Activated T-helper 17 cell treated with anti-CD3 and anti-CD28 coated beads, Interleukin-2, amount 50 U/mL, for 72 hours (primary cell): ENCODE measurements around the gene GPRASP3. TPM values are rescaled to one million over a fixed set of nuclear protein-coding genes. Genes with fewer than 3 reads are reported as not detected.
A peak's percentile ranks its signal among the peaks of the same experiment; 100 is the strongest.
"Not testable (repeated sequence)": the region's sequence is repeated elsewhere in the genome, so short reads cannot be mapped to it uniquely, and the experiment has no call there.

Experiments
- ATAC-seq: fragments of 150-1000 bp; cut with Tn5 transposase; replicated peaks from 2 replicates; pipeline ENCODE4 v1.10.0; 2021; ENCODE audit warnings: mild to moderate bottlenecking, moderate library complexity
- H3K27ac Mint-ChIP-seq: one replicate; pipeline ENCODE4 v1.8.0; 2022; ENCODE audit warnings: mixed read lengths
- H3K27me3 Mint-ChIP-seq: one replicate; pipeline ENCODE4 v1.8.0; 2022; ENCODE audit warnings: mixed read lengths
- H3K36me3 Mint-ChIP-seq: one replicate; pipeline ENCODE4 v1.8.0; 2022; ENCODE audit warnings: low read depth, mild to moderate bottlenecking, mixed read lengths
- H3K4me1 Mint-ChIP-seq: one replicate; pipeline ENCODE4 v1.8.0; 2022; ENCODE audit warnings: mixed read lengths
- H3K4me3 Mint-ChIP-seq: one replicate; pipeline ENCODE4 v1.8.0; 2022; ENCODE audit warnings: mild to moderate bottlenecking, mixed read lengths
- H3K9me3 Mint-ChIP-seq: one replicate; pipeline ENCODE4 v1.8.0; 2022; ENCODE audit warnings: mixed read lengths
- total RNA-seq, 2 donors: library from RNA; stranded (reverse); gene quantifications; one replicate each; pipeline ENCODE4 v1.2.3, GENCODE V29; 2022

GPRASP3 gene
- total RNA-seq, 2 donors from 2014 or later: 2.6 to 3.1 TPM

- peak overlapping the region; percentile 92 for H3K4me3 Mint-ChIP-seq
- H3K27ac Mint-ChIP-seq, H3K4me1 Mint-ChIP-seq, H3K9me3 Mint-ChIP-seq, ATAC-seq, H3K27me3 Mint-ChIP-seq, H3K36me3 Mint-ChIP-seq: not testable (repeated sequence)
Observed at GRCh38 chrX:102721169-102721506, 595 bp downstream of the GPRASP3 start.

- Mint-ChIP-seq H3K4me3 (no peak overlapping the region), H3K27me3 (no peaks in the 10 kb centered on the region), H3K4me1 (peaks cover 6% of the 10 kb centered on the region), H3K27ac (no peak overlapping the region), H3K9me3 (no peaks in the 10 kb centered on the region), H3K36me3 (no peaks in the 10 kb centered on the region)
- ATAC-seq: no peak
Observed at GRCh38 chrX:102723456-102723855, 2.9 kb downstream of the GPRASP3 start.

GRCh38 chrX:102727761-102728160 lies 7.2 kb downstream of the GPRASP3 start:
- no peaks in the 10 kb centered on the region for H3K27me3 Mint-ChIP-seq
- H3K9me3 Mint-ChIP-seq: no peaks in the 10 kb centered on the region
- no peak overlapping the region for H3K27ac Mint-ChIP-seq
- H3K4me3 Mint-ChIP-seq: no peak overlapping the region
- ATAC-seq: no peak
- H3K4me1 Mint-ChIP-seq: no peaks in the 10 kb centered on the region
- H3K36me3 Mint-ChIP-seq: no peaks in the 10 kb centered on the region

DNA sequence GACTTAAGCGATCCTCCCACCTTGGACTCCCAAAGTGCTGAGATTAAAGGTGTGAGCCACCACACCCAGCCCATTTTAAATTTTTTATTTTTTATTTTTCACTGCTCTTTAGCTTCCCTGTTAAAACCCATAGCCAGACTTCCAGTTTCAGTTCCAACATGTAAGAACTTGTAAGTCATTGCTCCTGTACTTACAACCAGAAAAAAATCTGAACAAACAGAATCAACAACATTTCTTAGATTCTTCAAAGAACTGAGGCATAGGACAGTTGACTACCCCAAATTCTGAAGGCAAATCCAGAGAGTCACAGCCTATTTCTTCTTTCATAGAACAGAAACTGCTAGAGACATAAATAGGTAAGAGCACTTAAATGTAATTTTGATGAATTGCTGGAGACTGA lies 8.1 kb downstream of the GPRASP3 start:
- Mint-ChIP-seq H3K9me3 (no peaks in the 10 kb centered on the region), H3K4me3 (no peak overlapping the region), H3K4me1 (no peaks in the 10 kb centered on the region), H3K36me3 (no peaks in the 10 kb centered on the region), H3K27ac (no peak overlapping the region), H3K27me3 (no peaks in the 10 kb centered on the region)
- no peak for ATAC-seq

DNA sequence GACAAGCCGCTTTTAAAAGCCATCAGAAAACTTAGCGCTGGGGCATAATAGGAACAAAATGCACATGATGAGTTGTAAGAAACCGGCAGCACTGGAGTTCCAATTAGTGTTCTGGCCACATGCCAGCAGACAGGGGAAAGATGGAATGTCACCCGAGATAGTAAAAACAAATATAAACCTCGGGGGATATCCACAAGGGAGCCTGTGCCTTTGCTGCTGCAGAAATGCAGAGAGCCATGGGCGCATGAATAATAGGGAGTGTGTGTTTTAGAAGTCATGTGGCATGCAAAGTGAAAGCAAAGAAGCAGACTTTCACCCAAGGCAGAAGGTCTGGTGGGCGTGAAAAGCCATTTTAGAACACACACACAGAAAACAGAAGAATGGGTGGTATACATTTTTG lies 19.1 kb downstream of the GPRASP3 start:
- ATAC-seq: no peak
- Mint-ChIP-seq H3K36me3 (no peaks in the 10 kb centered on the region), H3K4me1 (no peaks in the 10 kb centered on the region)

GRCh38 chrX:102744307-102744706 lies 23.8 kb downstream of the GPRASP3 start:
- no peaks in the 10 kb centered on the region for H3K36me3 Mint-ChIP-seq
- no peaks in the 10 kb centered on the region for H3K4me1 Mint-ChIP-seq
- ATAC-seq: peak; percentile 79
- no peak overlapping the region for H3K27ac Mint-ChIP-seq
- H3K9me3 Mint-ChIP-seq: no peaks in the 10 kb centered on the region
- no peaks in the 10 kb centered on the region for H3K27me3 Mint-ChIP-seq
- H3K4me3 Mint-ChIP-seq: no peak overlapping the region

More for the DNA sequence above, 19.1 kb downstream of the GPRASP3 start:
- Mint-ChIP-seq H3K27ac (no peak overlapping the region), H3K27me3 (no peaks in the 10 kb centered on the region), H3K9me3 (no peaks in the 10 kb centered on the region), H3K4me3 (no peak overlapping the region)

GRCh38 chrX:102745513-102745856 lies 24.9 kb downstream of the GPRASP3 start:
- Mint-ChIP-seq H3K27me3 (no peaks in the 10 kb centered on the region), H3K4me1 (no peaks in the 10 kb centered on the region), H3K36me3 (no peaks in the 10 kb centered on the region), H3K4me3 (peak overlapping the region; percentile 71), H3K9me3 (no peaks in the 10 kb centered on the region), H3K27ac (no peak overlapping the region)
- no peak for ATAC-seq

DNA sequence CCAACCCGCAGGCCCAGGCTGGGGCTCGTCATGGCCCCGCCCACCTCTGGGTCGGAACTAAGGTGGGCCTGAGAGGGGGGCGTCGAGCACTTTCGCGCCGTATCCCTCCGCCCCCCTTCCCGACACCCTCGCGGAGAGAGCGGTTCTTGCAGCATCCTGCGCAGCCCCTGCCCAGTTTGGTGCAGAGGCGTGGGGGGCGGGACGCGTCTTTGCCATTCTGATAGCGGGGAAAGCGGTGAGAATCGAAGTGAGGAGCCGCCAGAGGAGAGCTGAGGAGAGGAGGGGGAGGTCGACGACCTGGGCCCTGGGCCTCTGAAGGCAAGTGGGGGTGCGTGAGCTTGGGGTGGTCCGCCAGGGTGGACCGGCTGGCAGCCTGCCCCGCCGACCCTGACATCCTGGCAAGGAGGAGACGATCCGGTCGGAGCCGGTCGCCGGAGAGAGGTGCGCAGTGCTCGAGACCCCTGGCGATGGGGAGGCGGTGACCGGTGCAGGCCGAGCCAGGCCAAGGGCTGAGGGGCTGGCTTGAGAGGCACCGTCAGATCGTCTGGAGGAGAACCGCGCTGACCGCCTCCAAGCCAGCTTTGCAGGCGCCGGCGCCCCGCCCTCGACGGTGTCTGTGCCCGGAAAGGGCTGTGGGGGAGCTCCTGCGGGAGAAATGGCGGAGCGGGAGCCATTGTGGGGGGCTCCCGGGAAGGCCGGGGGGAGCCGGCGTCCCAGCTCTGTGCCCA lies 25.5 kb downstream of the GPRASP3 start:
- Mint-ChIP-seq H3K27ac (no peak overlapping the region), H3K4me3 (peak overlapping the region; percentile 71), H3K4me1 (no peaks in the 10 kb centered on the region), H3K36me3 (no peaks in the 10 kb centered on the region), H3K9me3 (no peaks in the 10 kb centered on the region), H3K27me3 (no peaks in the 10 kb centered on the region)
- ATAC-seq: peak; percentile 37

DNA sequence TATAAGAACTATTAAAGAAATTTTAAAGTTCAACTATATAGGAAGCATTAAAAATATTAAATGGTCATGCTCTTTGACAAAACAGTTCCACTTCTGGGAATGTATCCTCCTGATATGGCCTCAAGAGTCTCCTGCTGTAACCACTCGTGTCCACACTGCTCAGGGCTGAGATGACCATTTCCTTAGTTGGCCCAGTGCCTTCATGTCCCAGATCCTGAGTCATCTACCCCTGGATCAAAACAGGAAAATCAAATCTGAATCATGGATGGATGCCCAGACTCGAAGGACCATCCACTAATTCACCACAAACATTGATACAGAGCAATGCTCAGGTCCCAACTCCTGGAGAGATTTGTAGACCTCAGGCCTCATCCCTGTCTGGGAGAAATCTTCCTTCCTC lies 44.7 kb downstream of the GPRASP3 start:
- peaks cover 6% of the 10 kb centered on the region for H3K36me3 Mint-ChIP-seq
- ATAC-seq: no peak
- no peaks in the 10 kb centered on the region for H3K27me3 Mint-ChIP-seq
- H3K4me1 Mint-ChIP-seq: peaks cover 5% of the 10 kb centered on the region
- no peak overlapping the region for H3K27ac Mint-ChIP-seq
- H3K4me3 Mint-ChIP-seq: no peak overlapping the region
- H3K9me3 Mint-ChIP-seq: no peaks in the 10 kb centered on the region

- Mint-ChIP-seq H3K9me3 (no peaks in the 10 kb centered on the region), H3K4me1 (peaks cover 5% of the 10 kb centered on the region), H3K27me3 (no peaks in the 10 kb centered on the region), H3K36me3 (peaks cover 6% of the 10 kb centered on the region), H3K27ac (no peak overlapping the region), H3K4me3 (no peak overlapping the region)
- ATAC-seq: no peak
Observed at GRCh38 chrX:102765809-102766208, 45.3 kb downstream of the GPRASP3 start.

DNA sequence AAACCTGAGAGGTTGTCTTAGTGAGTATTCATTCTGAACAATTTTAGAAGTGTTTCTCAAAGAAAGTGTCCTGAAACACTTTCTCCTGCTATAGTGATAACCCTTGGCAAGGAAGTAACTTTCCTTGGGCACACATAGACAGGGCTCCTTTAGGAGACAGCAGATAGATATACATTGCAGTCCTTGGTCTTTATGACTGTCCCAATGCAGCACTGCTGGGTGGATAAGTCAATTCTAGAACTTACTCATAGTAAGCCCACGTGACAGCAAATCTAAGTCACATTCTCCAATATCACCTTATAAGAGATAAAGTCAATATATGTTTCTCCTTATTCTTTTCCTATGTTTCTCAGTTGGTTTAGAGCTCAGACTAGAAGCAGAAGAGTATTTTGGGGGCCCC lies 46.7 kb downstream of the GPRASP3 start:
- Mint-ChIP-seq H3K27me3 (no peaks in the 10 kb centered on the region), H3K4me3 (peak overlapping the region; percentile 31), H3K9me3 (no peaks in the 10 kb centered on the region), H3K36me3 (peaks cover 6% of the 10 kb centered on the region), H3K27ac (no peak overlapping the region), H3K4me1 (peaks cover 5% of the 10 kb centered on the region)
- peak; percentile 71 for ATAC-seq

- peak overlapping the region; percentile 96 for H3K27ac Mint-ChIP-seq
- no peaks in the 10 kb centered on the region for H3K27me3 Mint-ChIP-seq
- peaks cover 11% of the 10 kb centered on the region for H3K36me3 Mint-ChIP-seq
- peak overlapping the region; percentile 91 for H3K4me3 Mint-ChIP-seq
- ATAC-seq: peak; percentile 87
- H3K4me1 Mint-ChIP-seq: peaks cover 5% of the 10 kb centered on the region
- H3K9me3 Mint-ChIP-seq: no peaks in the 10 kb centered on the region
Observed at GRCh38 chrX:102768987-102769761, 48.6 kb downstream of the GPRASP3 start.

Other genes with a start within 250 kb of the GPRASP3 start
- gene TCP11X2, start 248.9 kb upstream of the GPRASP3 start, total RNA-seq: not detected
- under 1 TPM; 0.39 to 0.56 TPM for gene TMSB15A, start 204.0 kb upstream of the GPRASP3 start, total RNA-seq
- 1 to 10 TPM; 6.4 to 7.9 TPM for gene ARMCX5, start 121.2 kb upstream of the GPRASP3 start, total RNA-seq
- 1 to 10 TPM; 1.4 to 2.3 TPM for gene GPRASP1, start 69.3 kb upstream of the GPRASP3 start, total RNA-seq
- under 1 TPM; 0.17 to 0.45 TPM for gene GPRASP2, start 8.3 kb upstream of the GPRASP3 start, total RNA-seq
- under 1 TPM; 0.61 to 0.64 TPM for gene RAB40AL, start 216.5 kb downstream of the GPRASP3 start, total RNA-seq